ENCODE data around the gene KIAA0753. TPM values are rescaled to one million over a fixed set of nuclear protein-coding genes. Genes with fewer than 3 reads are reported as not detected.

The KIAA0753 gene
- total and polyA plus RNA-seq, 10 of the 15 experiments (the other 5 are each of a cell fraction or from before 2014, with no cell fraction given), result 2.2 to 15.2 (median 7.7) TPM

DNA sequence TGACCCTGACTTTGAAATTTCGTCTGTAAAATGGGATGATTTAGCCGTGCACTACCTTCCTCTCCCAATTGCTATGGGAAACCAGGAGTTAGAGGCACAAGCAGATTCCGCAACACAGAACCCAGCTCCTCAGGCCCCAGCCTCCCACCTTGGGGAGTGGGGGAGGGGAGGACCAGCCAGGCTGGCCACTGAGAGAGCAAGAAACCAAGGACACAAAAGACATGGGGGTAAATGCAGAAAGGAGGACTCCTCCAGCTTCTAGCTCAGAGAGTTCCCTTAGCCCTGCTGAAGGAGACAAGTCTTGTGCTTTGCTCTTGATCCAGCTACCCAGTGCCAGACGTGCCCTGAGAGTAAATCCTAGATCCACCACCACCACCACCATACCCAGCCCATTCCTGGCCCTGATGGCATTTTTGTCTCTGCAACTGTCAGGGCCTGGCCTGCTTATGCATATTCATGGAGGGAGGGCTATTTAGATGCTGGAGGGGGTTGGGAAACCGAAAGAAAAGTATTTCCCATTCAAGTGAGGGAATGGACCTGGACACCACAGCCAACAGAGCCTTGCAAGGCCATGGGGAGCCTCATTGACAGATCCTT, 110.1 kb downstream of the KIAA0753 start:
- TF ChIP-seq BHLHE40 (IDR thresholded peaks at IDR 0.05; ENCODE audit: borderline replicate concordance in 1 of 2, low read depth in 2 of 2, low read length in 1 of 2), result no peak
- no peak for TF ChIP-seq PAX5 (IDR thresholded peaks at IDR 0.05; ENCODE audit: borderline replicate concordance, low read depth, low read length)
- TF ChIP-seq POU2F2 (IDR thresholded peaks at IDR 0.05; ENCODE audit: borderline replicate concordance, low read depth, low read length), result no peak
- in situ Hi-C loops (cut with MboI), result no loop called here
- CTCF ChIA-PET, result interaction anchor here (0.6 kb wide), 1 partner anchor 543 kb away, joined by 5 read pairs; no protein-coding TSS in a partner anchor
- intact Hi-C loops (cut with micrococcal nuclease; ENCODE audit: unreplicated experiment), result no loop called here
- Histone ChIP-seq H3K9ac (ENCODE audit: control insufficient read depth, insufficient read depth, low read length) (no peak overlapping the region), H4K20me1 (ENCODE audit: control insufficient read depth, insufficient read depth) (no peaks in the 10 kb centered on the region), H3K4me3 (no peak overlapping the region), H3K4me1 (ENCODE audit: control insufficient read depth, insufficient read depth, low read length) (no peaks in the 10 kb centered on the region), H3K36me3 (ENCODE audit: control insufficient read depth in 2 of 2, insufficient read depth in 2 of 2, low read length in 1 of 2) (no peaks in the 10 kb centered on the region), H3K9me3 (replicated peaks; ENCODE audit: control insufficient read depth, insufficient read depth, low read length) (no peaks in the 10 kb centered on the region), H2AFZ (ENCODE audit: control insufficient read depth, low read depth, low read length) (no peak overlapping the region), H3K79me2 (ENCODE audit: control insufficient read depth, insufficient read depth, low read length) (no peaks in the 10 kb centered on the region), H3K27me3 (replicated peaks in 1 of 2; ENCODE audit: control insufficient read depth in 2 of 2, insufficient read depth in 2 of 2, low read length in 1 of 2) (no peaks in the 10 kb centered on the region; a peak in 1 of 4 replicates), H3K27ac (ENCODE audit: control insufficient read depth, insufficient read depth) (no peak overlapping the region), H3K4me2 (ENCODE audit: control insufficient read depth, insufficient read depth) (no peak overlapping the region)
- RAD21 ChIA-PET (ENCODE audit: unreplicated experiment), result no interaction called here
- DNase-seq (ENCODE audit: low read depth, low spot score) (no peak), FAIRE-seq (no peak), ATAC-seq (no peak)
- POLR2A ChIA-PET, result no interaction called here
- SMC1A ChIA-PET (ENCODE audit: uncharacterized antibody, unreplicated experiment), result interaction anchor here (0.7 kb wide), 1 partner anchor 18 kb away, joined by 3 read pairs; no protein-coding TSS in a partner anchor
- no TSS peak for BruUV-seq (replicated peaks)
- WGBS (ENCODE audit: insufficient coverage, insufficient replicate concordance, low lambda C conversion rate, missing lambda C conversion rate), result 20% methylated on average over 5 of the region's 5 CpGs

DNA sequence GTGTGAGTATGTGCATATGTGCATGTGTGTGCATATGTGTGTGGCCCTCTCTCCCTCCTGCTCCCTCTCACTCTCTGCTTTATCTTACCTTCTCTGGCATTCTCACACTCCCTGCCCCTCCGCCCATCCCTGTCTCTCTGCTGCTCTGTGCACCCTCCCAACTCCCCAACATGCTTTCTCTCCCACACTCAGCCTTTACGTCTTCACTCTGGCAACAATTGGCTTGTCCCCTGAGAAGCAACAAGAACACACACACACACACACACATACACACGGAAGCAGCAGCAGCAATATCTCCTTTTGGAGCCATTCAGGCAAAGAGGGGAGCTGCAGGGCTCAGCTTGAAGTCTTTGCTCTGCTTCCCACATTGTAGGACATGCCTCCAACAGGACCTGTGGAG, 112.0 kb downstream of the KIAA0753 start:
- Histone ChIP-seq H3K27me3 (replicated peaks in 1 of 2; ENCODE audit: control insufficient read depth in 2 of 2, insufficient read depth in 2 of 2, low read length in 1 of 2) (no peaks in the 10 kb centered on the region; a peak in 1 of 4 replicates), H4K20me1 (ENCODE audit: control insufficient read depth, insufficient read depth) (no peaks in the 10 kb centered on the region), H3K36me3 (ENCODE audit: control insufficient read depth in 2 of 2, insufficient read depth in 2 of 2, low read length in 1 of 2) (no peaks in the 10 kb centered on the region), H3K4me2 (ENCODE audit: control insufficient read depth, insufficient read depth) (no peak overlapping the region), H3K4me1 (ENCODE audit: control insufficient read depth, insufficient read depth, low read length) (no peaks in the 10 kb centered on the region), H2AFZ (ENCODE audit: control insufficient read depth, low read depth, low read length) (no peak overlapping the region), H3K9me3 (replicated peaks; ENCODE audit: control insufficient read depth, insufficient read depth, low read length) (no peaks in the 10 kb centered on the region), H3K27ac (ENCODE audit: control insufficient read depth, insufficient read depth) (no peak overlapping the region), H3K79me2 (ENCODE audit: control insufficient read depth, insufficient read depth, low read length) (no peaks in the 10 kb centered on the region), H3K9ac (ENCODE audit: control insufficient read depth, insufficient read depth, low read length) (no peak overlapping the region), H3K4me3 (no peak overlapping the region)
- ChIA-PET CTCF (no interaction called here), POLR2A (no interaction called here), RAD21 (ENCODE audit: unreplicated experiment) (no interaction called here), SMC1A (ENCODE audit: uncharacterized antibody, unreplicated experiment) (no interaction called here)
- FAIRE-seq (no peak), DNase-seq (ENCODE audit: low read depth, low spot score) (no peak), ATAC-seq (no peak)
- intact Hi-C loops (cut with micrococcal nuclease; ENCODE audit: unreplicated experiment), result no loop called here
- 0% methylated on average over 3 of the region's 3 CpGs for WGBS (ENCODE audit: insufficient coverage, insufficient replicate concordance, low lambda C conversion rate, missing lambda C conversion rate)
- in situ Hi-C loops (cut with MboI), result no loop called here
- BruUV-seq (replicated peaks), result no TSS peak
- TF ChIP-seq CREM (IDR thresholded peaks at IDR 0.05; ENCODE audit: low read depth) (no peak), MTA2 (IDR thresholded peaks at IDR 0.05; ENCODE audit: low read depth) (no peak), ATF7 (IDR thresholded peaks at IDR 0.05; ENCODE audit: low read depth) (no peak), ELK1 (IDR thresholded peaks at IDR 0.05; ENCODE audit: low read depth, low read length) (no peak), GABPA (IDR thresholded peaks at IDR 0.05; ENCODE audit: low read depth) (no peak), BCL11A (IDR thresholded peaks at IDR 0.05; ENCODE audit: low read depth, low read length) (no peak), EZH2 (IDR thresholded peaks at IDR 0.05; ENCODE audit: borderline replicate concordance, control insufficient read depth, low read depth, low read length) (no peak)
- TF ChIP-seq, protein P1, sequence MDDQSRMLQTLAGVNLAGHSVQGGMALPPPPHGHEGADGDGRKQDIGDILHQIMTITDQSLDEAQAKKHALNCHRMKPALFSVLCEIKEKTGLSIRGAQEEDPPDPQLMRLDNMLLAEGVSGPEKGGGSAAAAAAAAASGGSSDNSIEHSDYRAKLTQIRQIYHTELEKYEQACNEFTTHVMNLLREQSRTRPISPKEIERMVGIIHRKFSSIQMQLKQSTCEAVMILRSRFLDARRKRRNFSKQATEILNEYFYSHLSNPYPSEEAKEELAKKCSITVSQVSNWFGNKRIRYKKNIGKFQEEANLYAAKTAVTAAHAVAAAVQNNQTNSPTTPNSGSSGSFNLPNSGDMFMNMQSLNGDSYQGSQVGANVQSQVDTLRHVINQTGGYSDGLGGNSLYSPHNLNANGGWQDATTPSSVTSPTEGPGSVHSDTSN (IDR thresholded peaks at IDR 0.05; ENCODE audit: insufficient replicate concordance, low read depth, low read length), result no peak
- TF ChIP-seq, protein P2, sequence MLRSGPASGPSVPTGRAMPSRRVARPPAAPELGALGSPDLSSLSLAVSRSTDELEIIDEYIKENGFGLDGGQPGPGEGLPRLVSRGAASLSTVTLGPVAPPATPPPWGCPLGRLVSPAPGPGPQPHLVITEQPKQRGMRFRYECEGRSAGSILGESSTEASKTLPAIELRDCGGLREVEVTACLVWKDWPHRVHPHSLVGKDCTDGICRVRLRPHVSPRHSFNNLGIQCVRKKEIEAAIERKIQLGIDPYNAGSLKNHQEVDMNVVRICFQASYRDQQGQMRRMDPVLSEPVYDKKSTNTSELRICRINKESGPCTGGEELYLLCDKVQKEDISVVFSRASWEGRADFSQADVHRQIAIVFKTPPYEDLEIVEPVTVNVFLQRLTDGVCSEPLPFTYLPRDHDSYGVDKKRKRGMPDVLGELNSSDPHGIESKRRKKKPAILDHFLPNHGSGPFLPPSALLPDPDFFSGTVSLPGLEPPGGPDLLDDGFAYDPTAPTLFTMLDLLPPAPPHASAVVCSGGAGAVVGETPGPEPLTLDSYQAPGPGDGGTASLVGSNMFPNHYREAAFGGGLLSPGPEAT (IDR thresholded peaks at IDR 0.05; ENCODE audit: low read depth), result no peak
